Caki2 (cell line): ENCODE data around the gene UIMC1. TPM values are rescaled to one million over a fixed set of nuclear protein-coding genes. Genes with fewer than 3 reads are reported as not detected.
A peak's percentile ranks its signal among the peaks of the same experiment; 100 is the strongest.

ENCODE experiments used
- DNase-seq: peaks from one replicate; pipeline ENCODE4 v3.0.0-alpha.2; 2015; ENCODE audit warnings: low read depth
- in situ Hi-C: cut with HindIII; loops from 2 replicates; pipeline ENCODE4 v1.10.0; 2016; ENCODE audit warnings: low sequenced_read_pairs, low pct_unique_long_range_greater_than_20kb, mixed read lengths
- total RNA-seq: library from RNA; depleted of rRNA; stranded (reverse); fragments of >200 nt; shearing (Covaris generic); gene quantifications from 2 replicates; pipeline ENCODE4 v1.2.3, GENCODE V29; 2014; ENCODE audit warnings: low replicate concordance

UIMC1 gene
- total RNA-seq, 1 experiment from 2014 or later, result 41.8 TPM

DNA sequence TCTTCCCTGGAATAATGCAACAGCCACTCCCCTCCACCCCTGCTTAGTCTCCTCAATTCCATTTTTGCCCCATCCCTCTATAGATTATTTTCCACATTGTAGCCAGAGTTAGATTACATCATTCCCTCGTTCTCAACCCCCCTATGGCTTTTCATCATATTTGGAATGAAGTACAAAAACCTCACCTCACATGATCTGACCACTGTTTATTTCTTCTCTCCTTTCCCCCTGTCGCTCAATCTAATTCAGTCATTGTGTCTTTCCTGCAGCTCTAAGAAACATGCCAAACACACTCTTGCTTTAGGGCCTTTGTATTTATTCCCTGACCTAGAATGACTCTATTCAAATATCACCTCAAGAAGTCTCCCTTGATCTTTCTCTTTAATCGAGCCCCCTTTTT is 84.9 kb downstream of the UIMC1 start:
- in situ Hi-C loops, result no loop called here
- DNase-seq, result no peak

DNA sequence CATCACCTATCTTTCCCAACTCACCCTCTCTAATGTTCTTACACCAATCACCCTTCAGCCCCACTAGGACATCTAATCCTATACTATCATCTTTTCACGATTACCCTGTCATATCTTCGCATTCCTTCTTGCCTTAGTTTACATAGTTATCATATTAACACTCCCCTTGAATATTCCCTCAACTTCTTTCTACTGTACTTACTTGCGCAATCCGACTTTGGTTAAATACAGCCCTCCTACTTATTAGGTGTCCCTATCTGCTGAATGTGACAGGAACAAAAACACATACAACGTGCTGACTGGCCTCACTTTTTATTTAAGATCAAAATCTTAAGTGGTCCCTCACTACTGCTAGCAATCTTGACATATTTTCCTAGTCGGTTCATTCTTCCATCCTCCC is 88.0 kb downstream of the UIMC1 start:
- in situ Hi-C loops, result no loop called here
- no peak for DNase-seq

DNA sequence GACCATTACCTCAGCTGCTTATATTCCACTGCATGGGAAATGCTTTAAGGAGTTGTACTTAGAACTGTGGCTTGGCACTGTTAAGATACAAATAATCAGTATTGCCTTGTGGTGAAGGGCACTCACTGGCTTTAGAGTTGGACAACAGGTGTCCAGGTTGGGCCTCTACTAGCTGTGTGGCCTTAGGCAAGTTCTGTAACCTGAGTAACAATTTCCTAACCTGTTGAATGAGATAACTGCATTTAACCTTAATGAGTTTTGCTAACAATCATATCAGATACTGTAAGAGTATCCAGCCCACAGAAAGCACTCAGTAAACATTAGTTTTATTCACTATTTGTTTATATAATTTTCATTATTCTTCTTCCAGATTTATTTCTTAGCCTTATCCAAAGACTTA is 90.2 kb downstream of the UIMC1 start:
- no peak for DNase-seq
- in situ Hi-C loops, result no loop called here

DNA sequence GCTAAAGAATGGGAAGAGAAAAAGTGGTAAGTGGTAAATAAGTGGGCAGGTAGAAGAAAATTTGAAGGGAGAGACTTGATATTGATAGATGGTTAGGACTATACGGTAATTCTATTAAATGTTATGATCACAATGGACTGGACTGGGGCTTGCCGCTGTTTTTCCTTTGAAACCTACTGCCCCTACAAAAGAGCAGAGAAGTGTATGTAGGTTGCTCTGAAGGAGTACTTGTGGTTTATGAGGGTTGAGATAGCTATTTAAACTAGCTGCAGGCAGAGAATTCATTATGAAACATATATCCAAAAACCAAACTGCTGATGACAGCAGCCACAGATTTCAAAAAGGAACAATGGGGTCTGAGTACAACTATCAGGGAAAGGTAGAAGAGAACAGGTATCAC is 90.7 kb downstream of the UIMC1 start:
- in situ Hi-C loops, result no loop called here
- no peak for DNase-seq

DNA sequence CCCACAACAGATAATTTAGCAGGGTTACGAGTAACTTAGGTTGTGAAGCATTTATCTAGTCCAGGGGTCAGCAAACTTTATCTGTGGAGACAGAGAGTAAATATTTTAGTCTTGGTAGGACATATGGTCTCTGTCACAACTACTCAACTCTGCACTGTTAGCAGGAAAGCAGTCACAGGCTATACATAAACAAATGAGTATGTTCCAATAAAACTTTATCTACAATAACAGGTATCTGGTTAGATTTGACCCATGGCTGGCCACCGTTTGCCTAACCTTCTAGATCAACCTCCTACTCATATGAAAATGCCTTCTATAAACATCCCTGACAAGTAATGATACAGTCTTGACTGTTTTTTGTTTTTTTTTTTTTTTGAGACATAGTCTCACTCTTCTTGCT is 94.5 kb downstream of the UIMC1 start:
- DNase-seq, result no peak
- in situ Hi-C loops, result no loop called here

DNA sequence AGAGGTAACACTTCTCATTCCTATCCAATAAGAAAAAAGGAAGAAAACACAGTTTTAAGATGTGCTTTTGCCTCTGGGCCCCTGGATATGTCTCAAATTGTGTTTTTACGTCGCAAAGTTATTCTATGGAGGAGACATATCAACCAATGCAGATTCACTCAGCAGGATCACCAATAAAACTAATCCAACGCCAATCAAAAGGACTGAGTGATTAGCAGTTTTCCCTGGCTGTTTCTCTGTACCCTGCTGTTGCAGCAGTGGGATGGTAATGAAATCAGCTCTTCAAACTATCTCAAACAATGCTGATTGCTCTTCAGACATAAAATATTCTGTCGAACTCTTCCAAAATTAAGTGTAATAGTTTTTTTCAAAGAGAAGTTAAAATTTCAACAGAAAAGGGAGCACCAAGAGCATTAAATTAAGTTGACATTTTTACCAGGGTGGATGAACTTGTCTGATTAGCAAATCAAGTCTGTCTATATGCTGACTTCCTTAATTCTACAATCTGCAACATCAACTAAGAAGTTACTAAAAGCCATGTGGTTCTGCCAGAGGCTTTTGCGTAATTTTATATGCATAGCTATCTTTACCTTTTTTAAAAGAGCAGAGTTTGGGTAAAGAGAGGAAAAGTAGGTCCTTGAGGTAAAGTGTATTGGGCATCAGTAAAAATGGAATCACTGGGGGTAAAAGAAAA is 97.8 kb downstream of the UIMC1 start:
- in situ Hi-C loops, result no loop called here

DNA sequence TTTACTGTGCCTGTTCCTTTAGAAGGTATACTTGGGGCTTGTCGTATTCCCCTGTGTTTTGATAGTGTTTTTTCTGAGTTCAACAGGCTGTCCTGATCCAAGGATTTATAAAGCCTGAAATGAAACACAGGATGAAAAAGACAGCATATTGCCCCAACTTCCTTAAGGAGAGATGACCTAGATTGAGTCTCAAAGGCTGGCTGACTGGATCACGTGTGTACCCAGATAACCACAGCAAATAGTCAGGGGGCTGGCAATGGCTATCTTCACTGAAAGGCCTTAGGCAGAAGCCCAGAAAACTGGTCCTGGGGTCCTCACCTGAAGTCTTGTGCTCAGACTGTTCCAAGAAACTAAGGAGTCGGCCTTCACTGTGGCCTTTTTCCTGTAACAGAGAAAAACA is 99.8 kb downstream of the UIMC1 start:
- no peak for DNase-seq
- in situ Hi-C loops, result no loop called here

More for the DNA sequence above, 97.8 kb downstream of the UIMC1 start:
- DNase-seq, result no peak

DNA sequence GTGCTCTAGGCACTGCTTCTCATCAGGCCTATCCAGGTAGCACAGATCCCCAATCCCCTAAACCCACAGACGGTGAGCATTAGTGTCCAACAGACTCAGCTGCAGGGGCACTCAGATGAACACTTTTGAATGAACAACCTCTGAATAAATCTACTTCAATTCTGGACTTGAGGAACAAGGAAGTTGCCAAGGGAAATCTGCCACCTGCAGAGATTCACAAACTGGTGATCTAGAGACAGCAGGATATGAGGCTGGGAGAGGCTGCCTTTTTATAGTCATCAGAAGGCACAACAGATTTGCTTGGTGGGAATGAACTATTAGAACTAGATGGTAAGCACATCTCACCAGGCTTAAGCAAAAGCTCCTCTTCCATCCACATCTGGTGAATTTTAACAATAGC is 100.5 kb downstream of the UIMC1 start:
- no peak for DNase-seq
- in situ Hi-C loops, result no loop called here

DNA sequence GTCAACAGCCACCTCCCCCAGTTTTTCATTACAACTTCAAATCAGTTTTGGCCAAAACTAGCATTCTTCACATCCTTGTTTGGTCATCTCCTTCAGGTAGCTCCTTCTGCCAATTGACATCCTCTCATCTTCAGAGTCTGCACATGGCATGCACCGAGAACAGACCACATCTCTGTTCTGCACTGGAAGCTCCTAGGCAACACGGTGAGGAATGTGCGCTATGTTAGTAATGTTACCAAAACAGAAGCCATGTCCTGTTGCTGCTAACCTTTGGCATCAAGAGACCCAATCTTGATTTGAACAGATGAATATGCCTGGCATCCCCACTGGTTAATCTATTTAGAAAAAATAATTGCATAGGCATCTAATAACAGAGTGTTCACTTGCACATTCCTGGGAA is 102.3 kb downstream of the UIMC1 start:
- DNase-seq, result no peak

DNA sequence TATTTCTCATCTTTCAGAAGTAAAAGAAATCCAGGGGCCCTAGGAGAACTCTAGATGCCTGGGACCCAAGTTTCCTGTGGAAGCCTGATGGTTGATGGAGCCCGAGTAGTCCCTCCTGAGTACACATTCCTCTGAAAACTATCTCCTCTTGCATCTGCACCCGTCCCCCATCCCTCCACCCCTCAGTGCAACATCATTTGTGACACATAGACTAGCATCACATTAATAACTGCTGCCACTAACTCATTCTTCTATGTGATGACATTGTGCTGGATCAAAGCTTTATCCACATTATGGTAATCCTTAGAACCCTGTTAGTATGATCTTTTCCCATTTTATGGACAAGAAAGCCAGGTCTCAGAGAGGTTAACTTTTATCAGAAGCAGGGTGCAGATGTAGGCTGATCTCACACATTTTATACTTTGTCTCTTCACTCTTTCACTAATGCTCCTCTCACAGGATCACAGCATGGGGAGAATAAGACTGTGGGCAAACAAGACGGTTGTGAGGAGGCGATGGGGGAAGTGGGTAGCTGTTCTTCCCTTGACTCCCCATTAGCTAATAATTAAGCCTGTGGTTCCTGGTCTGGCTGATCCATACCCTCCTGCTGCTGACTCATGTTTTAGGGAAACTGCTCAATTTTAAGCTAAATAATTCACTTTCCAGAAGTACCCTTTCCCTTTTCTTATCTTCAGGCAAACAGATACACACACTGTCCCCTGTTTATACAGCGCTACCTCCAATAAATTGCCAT is 103.5 kb downstream of the UIMC1 start:
- in situ Hi-C loops, result no loop called here
- DNase-seq, result peak; percentile 66

More for the DNA sequence above, 102.3 kb downstream of the UIMC1 start:
- in situ Hi-C loops, result no loop called here

DNA sequence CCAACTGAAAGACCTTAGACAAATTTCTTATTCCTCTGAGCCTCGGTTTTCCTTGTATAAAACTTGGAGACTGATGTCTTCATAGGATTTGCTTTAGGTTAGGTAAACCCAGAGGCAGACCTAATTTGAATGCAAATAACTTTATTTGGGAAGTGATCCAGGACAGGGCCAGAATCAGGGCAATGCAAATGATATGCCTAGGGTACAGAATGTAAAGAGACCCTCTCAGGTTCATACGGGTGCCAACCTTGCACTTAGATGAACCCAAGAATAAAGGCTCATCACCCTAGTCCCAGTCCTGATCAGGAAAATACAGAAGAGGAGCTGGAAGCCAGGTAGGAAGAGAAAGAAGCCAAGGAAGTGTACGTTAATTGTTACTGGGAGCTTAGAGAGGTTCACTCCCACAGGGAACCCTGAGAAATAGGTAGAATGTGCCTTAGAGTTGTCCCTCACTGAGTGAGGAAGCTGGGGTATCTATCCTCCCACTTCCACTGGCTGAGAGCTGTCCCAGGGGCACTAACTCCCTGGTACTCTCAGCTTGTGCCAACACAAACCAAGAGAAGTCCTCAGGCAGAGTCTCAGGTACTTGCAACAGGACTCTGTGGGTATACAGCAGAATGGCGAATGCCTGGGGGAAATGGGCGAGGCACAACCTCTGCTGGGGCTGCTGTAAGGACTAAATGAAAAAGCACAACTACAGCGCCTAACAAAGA is 104.3 kb downstream of the UIMC1 start:
- in situ Hi-C loops, result no loop called here
- DNase-seq, result no peak

DNA sequence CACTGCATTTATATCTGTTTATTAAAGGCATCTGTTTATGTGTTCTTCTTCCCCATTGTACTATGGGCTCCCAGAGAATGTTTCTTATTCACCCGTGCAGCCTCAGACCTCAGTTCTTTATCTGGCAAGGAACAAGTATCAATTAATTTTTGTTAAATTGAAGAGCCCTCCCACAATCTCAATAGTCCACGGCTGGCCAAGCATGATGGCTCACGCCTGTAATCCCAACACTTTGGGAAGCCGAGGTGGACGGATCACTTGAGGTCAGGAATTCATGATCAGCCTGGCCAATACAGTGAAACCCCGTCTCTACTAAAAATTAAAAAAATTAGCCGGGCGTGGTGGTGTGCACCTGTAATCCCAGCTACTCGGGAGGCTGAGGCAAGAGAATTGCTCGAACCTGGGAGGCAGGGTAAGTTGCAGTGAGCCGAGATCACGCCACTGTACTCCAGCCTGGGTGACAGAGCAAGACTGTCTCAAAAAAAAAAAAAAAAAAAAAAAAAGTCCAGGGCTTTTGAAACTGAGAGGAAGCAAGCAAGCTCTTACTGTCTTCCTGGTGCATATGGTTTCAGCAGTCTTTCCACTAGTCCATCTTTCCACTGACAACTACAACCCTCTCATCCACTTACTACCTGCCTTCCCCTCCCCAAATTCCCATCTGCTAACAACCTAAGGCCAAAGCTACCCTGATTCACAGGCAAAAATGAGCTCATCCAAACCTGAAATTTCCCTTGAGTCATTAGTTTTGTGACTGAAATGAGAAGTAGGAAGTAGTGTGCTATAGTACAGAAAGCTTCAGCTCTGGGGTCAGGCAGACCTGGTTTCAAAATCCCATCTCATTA is 105.1 kb downstream of the UIMC1 start:
- DNase-seq, result peak; percentile 25
- in situ Hi-C loops, result no loop called here

DNA sequence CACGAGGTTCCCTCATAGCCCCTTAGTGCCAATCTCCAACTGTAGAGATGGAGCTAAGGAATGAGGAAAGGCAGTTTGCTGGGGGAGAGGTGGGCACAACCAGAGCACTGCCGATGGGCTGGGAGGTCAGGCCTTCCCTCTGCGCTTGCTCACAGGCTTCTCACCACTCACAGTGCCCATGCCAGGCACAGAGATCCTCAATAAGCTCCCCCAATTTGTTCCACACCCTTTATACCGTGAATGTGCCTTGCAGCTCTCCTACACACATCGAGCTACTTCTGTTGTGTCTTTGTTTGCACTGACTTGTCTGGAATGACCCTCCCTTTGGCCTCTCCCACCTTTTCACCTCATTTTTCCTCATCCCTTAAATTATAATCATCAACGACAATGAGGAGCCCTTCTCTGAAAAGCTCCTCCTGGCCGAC is 105.8 kb downstream of the UIMC1 start:
- in situ Hi-C loops, result no loop called here
- no peak for DNase-seq

DNA sequence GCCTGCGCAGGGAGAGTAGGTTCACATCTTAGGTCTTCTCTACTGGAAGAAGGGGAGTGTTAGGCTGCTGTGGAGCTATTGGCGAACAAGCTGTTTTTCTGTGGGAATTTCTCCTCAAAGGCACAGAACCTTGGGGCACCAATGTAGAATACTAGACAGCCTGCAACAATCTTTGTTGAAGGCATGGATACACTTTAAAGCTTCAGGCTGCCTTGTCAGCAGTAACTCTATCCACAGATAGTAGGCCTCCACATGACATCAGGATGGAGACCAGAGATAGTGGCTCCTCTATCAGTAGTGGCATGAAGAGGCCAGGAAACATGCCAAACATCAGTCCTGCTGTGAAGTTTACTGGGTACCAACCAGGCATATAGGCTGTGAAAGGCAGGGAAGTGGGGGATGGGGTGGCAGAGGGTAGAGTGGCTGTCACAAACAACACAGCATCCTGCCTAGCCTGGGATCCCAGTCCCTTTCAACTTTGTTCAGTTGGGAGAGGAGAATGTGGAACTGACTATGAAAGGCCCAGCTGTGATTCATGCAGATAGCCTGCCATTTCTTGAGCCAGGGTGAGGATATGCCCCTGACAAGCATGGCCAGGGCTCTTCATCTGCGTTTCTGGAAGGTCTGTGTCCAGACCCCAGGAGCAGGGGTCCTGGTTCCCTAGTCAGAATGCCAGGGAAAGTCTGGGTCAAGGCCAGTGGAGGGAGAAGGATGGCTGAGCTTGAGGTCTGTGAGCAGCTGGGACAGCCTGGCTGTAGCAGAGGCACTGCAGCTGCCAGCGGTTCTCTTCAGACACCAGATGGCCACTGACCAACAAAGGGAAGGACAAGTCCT is 106.4 kb downstream of the UIMC1 start:
- in situ Hi-C loops, result no loop called here
- DNase-seq, result no peak

DNA sequence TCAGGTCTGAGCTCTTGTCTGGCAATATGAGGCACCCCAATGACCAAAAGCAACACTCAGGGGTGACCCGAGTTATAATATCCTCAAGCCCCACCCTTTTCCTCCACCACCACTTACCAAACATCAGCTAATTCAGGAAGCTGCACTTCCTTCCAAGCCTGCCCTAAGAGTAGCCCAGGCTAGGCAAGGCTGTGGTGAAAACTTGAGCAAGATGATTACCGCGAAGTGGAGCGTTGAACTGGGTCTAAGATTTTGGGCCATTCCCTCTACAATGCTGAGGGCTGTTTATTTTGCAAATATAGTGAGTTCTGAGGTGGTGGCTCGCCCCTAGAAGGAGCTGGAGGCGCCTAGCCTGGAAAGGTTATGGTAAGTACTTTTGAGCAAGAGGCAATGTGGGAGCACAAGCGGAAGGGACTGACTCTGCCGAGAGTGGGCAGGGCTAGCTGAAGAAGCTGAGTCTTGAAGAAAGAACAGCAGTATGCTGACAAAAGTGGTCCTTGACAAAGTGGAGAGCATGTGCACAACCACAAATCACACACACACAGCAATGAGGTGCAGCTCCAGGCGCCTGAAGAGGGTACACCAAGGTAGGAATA is 107.2 kb downstream of the UIMC1 start, which contains the start of gene HK3:
Gene HK3, minus strand, starts transcription at position 51 of the 596 bp plus-strand sequence. CDS start 3,187 bp downstream, outside the sequence.
- in situ Hi-C loops, result no loop called here
- DNase-seq, result no peak

DNA sequence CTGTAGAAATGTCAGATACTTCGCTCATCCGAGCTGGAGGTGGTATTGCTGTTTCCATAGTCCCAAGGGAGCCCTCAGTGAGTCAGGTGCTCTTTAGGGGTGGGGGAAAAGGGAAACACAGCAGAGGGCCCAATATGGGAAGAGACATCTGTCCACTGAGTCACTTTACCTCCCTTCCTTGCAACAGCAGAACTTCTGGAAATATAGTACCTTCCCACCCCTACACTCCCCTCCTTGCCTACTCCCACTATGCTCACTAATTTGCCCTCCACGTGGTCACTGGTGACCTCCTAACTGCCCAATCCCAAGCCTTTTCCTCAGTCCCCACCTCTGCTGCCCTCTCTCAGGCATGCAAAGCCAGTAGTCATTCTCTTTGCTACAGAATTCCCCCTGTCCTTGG is 109.3 kb downstream of the UIMC1 start:
- in situ Hi-C loops, result no loop called here
- no peak for DNase-seq

DNA sequence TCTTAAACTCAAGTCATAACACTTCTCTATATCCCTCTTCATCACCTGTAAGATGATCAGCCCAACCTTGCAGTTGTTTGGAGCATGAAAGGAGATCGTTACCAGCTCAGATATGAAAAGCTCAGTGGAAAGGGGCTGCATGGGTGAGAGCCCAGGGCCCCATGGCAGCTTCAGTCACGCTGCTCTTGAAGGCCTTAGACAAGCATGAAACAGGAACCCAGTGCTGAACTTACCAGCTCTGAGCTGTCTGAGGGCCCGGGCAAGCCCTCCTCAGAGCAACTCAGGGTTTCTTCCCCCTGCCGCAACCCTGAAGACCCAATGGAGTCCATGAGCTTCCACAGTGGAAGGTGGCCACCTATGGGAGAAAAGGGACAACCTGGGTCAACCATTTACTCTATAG is 110.7 kb downstream of the UIMC1 start:
- in situ Hi-C loops, result no loop called here
- no peak for DNase-seq
